Neuronal stem cell (in vitro differentiated cells): Measurements from ENCODE around the gene FIGNL1.

Experiments used
- DNase-seq: peaks from one replicate; pipeline ENCODE4 v3.0.0-alpha.2; 2013; ENCODE audit warnings: low spot score
- H2AFZ ChIP-seq: one replicate; pipeline ENCODE4 v1.6.1; 2013; ENCODE audit warnings: mild to moderate bottlenecking, low read length, inconsistent platforms
- H2AK5ac ChIP-seq: 2 replicates; pipeline ENCODE4 v1.6.1; 2013; ENCODE audit warnings: low read depth, mild to moderate bottlenecking, inconsistent platforms, low read length, moderate library complexity, mixed read lengths
- H2BK120ac ChIP-seq: 2 replicates; pipeline ENCODE4 v1.6.1; 2013; ENCODE audit warnings: low read depth, mild to moderate bottlenecking, inconsistent platforms, low read length, moderate library complexity, mixed read lengths
- H2BK12ac ChIP-seq: one replicate; pipeline ENCODE4 v1.6.1; 2013; ENCODE audit warnings: low read length, inconsistent platforms
- H2BK15ac ChIP-seq: 2 replicates; pipeline ENCODE4 v1.6.1; 2013; ENCODE audit warnings: mild to moderate bottlenecking, low read length, inconsistent platforms, mixed read lengths
- H2BK5ac ChIP-seq: one replicate; pipeline ENCODE4 v1.6.1; 2013; ENCODE audit warnings: inconsistent platforms, mild to moderate bottlenecking, low read length, moderate library complexity
- H3K14ac ChIP-seq: one replicate; pipeline ENCODE4 v1.6.1; 2013; ENCODE audit warnings: low read length, inconsistent platforms
- H3K18ac ChIP-seq: 2 replicates; pipeline ENCODE4 v1.6.1; 2013; ENCODE audit warnings: low read length, inconsistent platforms
- H3K23ac ChIP-seq: 2 replicates; pipeline ENCODE4 v1.6.1; 2013; ENCODE audit warnings: low read depth, mild to moderate bottlenecking, mixed read lengths, low read length, inconsistent platforms; ENCODE audit not compliant: poor library complexity
- H3K27ac ChIP-seq: replicated peaks from 3 replicates; pipeline ENCODE4 v1.5.1; 2013; ENCODE audit warnings: low read length, inconsistent platforms
- H3K27me3 ChIP-seq, 3 experiments: 2 replicates each; pipeline ENCODE4 v1.6.1; 2013; ENCODE audit warnings: low read length in 3 of 3, mild to moderate bottlenecking in 2 of 3, inconsistent platforms in 1 of 3, low read depth in 1 of 3, mixed read lengths in 1 of 3, moderate library complexity in 1 of 3; ENCODE audit not compliant: control insufficient read depth in 3 of 3, insufficient read depth in 3 of 3
- H3K36me3 ChIP-seq, 2 donors: replicated peaks in 1 of 2; 2 replicates each; pipeline ENCODE4 v1.6.1; 2013; ENCODE audit warnings: low read length in 2 of 2; ENCODE audit not compliant: control insufficient read depth in 2 of 2, insufficient read depth in 2 of 2
- H3K4ac ChIP-seq: 2 replicates; pipeline ENCODE4 v1.6.1; 2013; ENCODE audit warnings: inconsistent platforms, mild to moderate bottlenecking, low read length, moderate library complexity
- H3K4me1 ChIP-seq, 2 donors: 1 replicate in 1 of 2; 2 replicates in 1 of 2; pipeline ENCODE4 v1.6.1; 2013; ENCODE audit warnings: low read length in 2 of 2, low read depth in 1 of 2; ENCODE audit not compliant: control insufficient read depth in 2 of 2, insufficient read depth in 1 of 2
- H3K4me2 ChIP-seq: one replicate; pipeline ENCODE4 v1.6.1; 2013; ENCODE audit warnings: mild to moderate bottlenecking, low read length, inconsistent platforms; ENCODE audit not compliant: insufficient read depth, poor library complexity, severe bottlenecking
- H3K4me3 ChIP-seq, 2 donors: 2 replicates each; pipeline ENCODE4 v1.5.1; 2013; ENCODE audit warnings: low read length in 2 of 2, mild to moderate bottlenecking in 2 of 2, inconsistent platforms in 1 of 2, moderate library complexity in 1 of 2
- H3K79me1 ChIP-seq: one replicate; pipeline ENCODE4 v1.6.1; 2013; ENCODE audit warnings: low read depth, mild to moderate bottlenecking, inconsistent platforms, low read length, moderate library complexity
- H3K9ac ChIP-seq: one replicate; pipeline ENCODE4 v1.6.1; 2013; ENCODE audit warnings: mild to moderate bottlenecking, low read depth, low read length, inconsistent platforms; ENCODE audit not compliant: poor library complexity
- H3K9me3 ChIP-seq, 2 donors: replicated peaks in 1 of 2; 2 replicates each; pipeline versions ENCODE3 to v1.6.1; 2013; ENCODE audit warnings: low read length in 2 of 2, mild to moderate bottlenecking in 2 of 2, inconsistent platforms in 1 of 2, low read depth in 1 of 2, mixed read lengths in 1 of 2, moderate library complexity in 1 of 2; ENCODE audit not compliant: control insufficient read depth in 2 of 2, insufficient read depth in 1 of 2
- H4K8ac ChIP-seq: one replicate; pipeline ENCODE4 v1.6.1; 2013; ENCODE audit warnings: low read depth, mild to moderate bottlenecking, inconsistent platforms, low read length, moderate library complexity
- H4K91ac ChIP-seq: one replicate; pipeline ENCODE4 v1.6.1; 2013; ENCODE audit warnings: low read length, low read depth, mild to moderate bottlenecking, inconsistent platforms; ENCODE audit not compliant: poor library complexity
- WGBS, 2 donors: extraction: QIAGEN DNeasy Blood & Tissue Kit; methylation state at CpG; one replicate each; pipeline ENCODE4 v1.1.7; 2013; ENCODE audit warnings: missing lambda C conversion rate in 2 of 2, mixed read lengths in 1 of 2; ENCODE audit not compliant: insufficient read length in 2 of 2, insufficient replicate concordance in 1 of 2; ENCODE audit errors: extremely low coverage in 2 of 2; 5-methylcytosine and 5-hydroxymethylcytosine counted together

Gene FIGNL1

GRCh38 chr7:50481867-50482266 lies 31.7 kb upstream of the FIGNL1 start:
- WGBS, 2 donors = no CpG with 5 or more reads among the region's 8 CpGs
- H3K27ac ChIP-seq = no peak overlapping the region
- H3K18ac ChIP-seq = no peak overlapping the region
- H2BK120ac ChIP-seq = no peak overlapping the region
- no peak overlapping the region for H3K23ac ChIP-seq
- no peak overlapping the region for H2AK5ac ChIP-seq
- H2BK5ac ChIP-seq = no peak overlapping the region
- H3K79me1 ChIP-seq = no peaks in the 10 kb centered on the region
- no peak overlapping the region for H4K8ac ChIP-seq
- no peak overlapping the region for H2AFZ ChIP-seq
- DNase-seq = no peak
- no peak overlapping the region for H4K91ac ChIP-seq
- H3K27me3 ChIP-seq = no peaks in the 10 kb centered on the region
- H3K4me3 ChIP-seq = no peak overlapping the region
- H3K9ac ChIP-seq = no peak overlapping the region
- H3K36me3 ChIP-seq = no peaks in the 10 kb centered on the region
- no peak overlapping the region for H3K4me2 ChIP-seq
- H3K14ac ChIP-seq = no peak overlapping the region
- H3K4me1 ChIP-seq = no peaks in the 10 kb centered on the region
- H3K4ac ChIP-seq = no peak overlapping the region
- H3K9me3 ChIP-seq = no peaks in the 10 kb centered on the region
- H2BK15ac ChIP-seq = no peak overlapping the region
- no peak overlapping the region for H2BK12ac ChIP-seq

- Histone ChIP-seq H3K23ac (no peak overlapping the region), H3K36me3 (no peaks in the 10 kb centered on the region), H2BK120ac (no peak overlapping the region), H2AK5ac (no peak overlapping the region), H3K4me3 (no peak overlapping the region), H4K91ac (no peak overlapping the region), H4K8ac (no peak overlapping the region), H3K4me2 (no peak overlapping the region), H3K18ac (no peak overlapping the region), H3K27ac (no peak overlapping the region), H3K9me3 (no peaks in the 10 kb centered on the region), H2BK15ac (no peak overlapping the region), H3K27me3 (no peaks in the 10 kb centered on the region), H3K9ac (no peak overlapping the region), H3K79me1 (no peaks in the 10 kb centered on the region), H2AFZ (no peak overlapping the region), H3K4ac (no peak overlapping the region), H2BK5ac (no peak overlapping the region), H2BK12ac (no peak overlapping the region), H3K14ac (no peak overlapping the region), H3K4me1 (no peaks in the 10 kb centered on the region)
- WGBS, 2 donors = no CpG with 5 or more reads among the region's 4 CpGs
- DNase-seq = no peak
Observed at GRCh38 chr7:50480797-50481196, 30.6 kb upstream of the FIGNL1 start.

GRCh38 chr7:50479743-50480517 lies 29.8 kb upstream of the FIGNL1 start:
- Histone ChIP-seq H2AK5ac (no peak overlapping the region), H3K9ac (no peak overlapping the region), H3K36me3 (no peaks in the 10 kb centered on the region), H3K27me3 (no peaks in the 10 kb centered on the region), H3K18ac (no peak overlapping the region), H3K4me3 (no peak overlapping the region), H3K4ac (no peak overlapping the region), H3K79me1 (no peaks in the 10 kb centered on the region), H4K91ac (no peak overlapping the region), H3K23ac (no peak overlapping the region), H2BK5ac (no peak overlapping the region), H3K4me2 (no peak overlapping the region), H3K4me1 (no peaks in the 10 kb centered on the region), H3K9me3 (no peaks in the 10 kb centered on the region), H2BK120ac (peak overlapping the region; percentile 16), H2BK15ac (no peak overlapping the region), H4K8ac (no peak overlapping the region), H2AFZ (no peak overlapping the region), H3K14ac (no peak overlapping the region), H3K27ac (no peak overlapping the region), H2BK12ac (no peak overlapping the region)
- WGBS, 2 donors = no CpG with 5 or more reads among the region's 7 CpGs
- no peak for DNase-seq

- H2BK5ac ChIP-seq = no peak overlapping the region
- H2AFZ ChIP-seq = no peak overlapping the region
- H3K4me2 ChIP-seq = no peak overlapping the region
- H4K91ac ChIP-seq = no peak overlapping the region
- no peak overlapping the region for H3K27ac ChIP-seq
- H2BK15ac ChIP-seq = no peak overlapping the region
- H3K9ac ChIP-seq = no peak overlapping the region
- H3K9me3 ChIP-seq = no peaks in the 10 kb centered on the region
- no peak overlapping the region for H3K4me3 ChIP-seq
- no peaks in the 10 kb centered on the region for H3K27me3 ChIP-seq
- no peak overlapping the region for H3K18ac ChIP-seq
- no peak overlapping the region for H4K8ac ChIP-seq
- no peaks in the 10 kb centered on the region for H3K36me3 ChIP-seq
- no peak overlapping the region for H2AK5ac ChIP-seq
- H3K4ac ChIP-seq = no peak overlapping the region
- H2BK120ac ChIP-seq = no peak overlapping the region
- no peak overlapping the region for H3K23ac ChIP-seq
- H3K4me1 ChIP-seq = no peaks in the 10 kb centered on the region
- WGBS, 2 donors = no CpG with 5 or more reads among the region's 6 CpGs
- no peak for DNase-seq
- no peak overlapping the region for H3K14ac ChIP-seq
- H3K79me1 ChIP-seq = no peaks in the 10 kb centered on the region
- no peak overlapping the region for H2BK12ac ChIP-seq
Observed at GRCh38 chr7:50477640-50478039, 27.5 kb upstream of the FIGNL1 start.
